HG03108 (cell line): Measurements from ENCODE around the gene DCST2.

Experiments
- ATAC-seq: cut with Tn5 transposase; IDR thresholded peaks from one replicate; pipeline ENCODE4 v1.9.1; 2021; ENCODE audit warnings: moderate library complexity; ENCODE audit not compliant: unreplicated experiment

DCST2 gene

GRCh38 chr1:155012026-155012546, 21.5 kb downstream of the DCST2 start:
- ATAC-seq, result no peak

GRCh38 chr1:155011437-155012025, 22.1 kb downstream of the DCST2 start:
- no peak for ATAC-seq

DNA sequence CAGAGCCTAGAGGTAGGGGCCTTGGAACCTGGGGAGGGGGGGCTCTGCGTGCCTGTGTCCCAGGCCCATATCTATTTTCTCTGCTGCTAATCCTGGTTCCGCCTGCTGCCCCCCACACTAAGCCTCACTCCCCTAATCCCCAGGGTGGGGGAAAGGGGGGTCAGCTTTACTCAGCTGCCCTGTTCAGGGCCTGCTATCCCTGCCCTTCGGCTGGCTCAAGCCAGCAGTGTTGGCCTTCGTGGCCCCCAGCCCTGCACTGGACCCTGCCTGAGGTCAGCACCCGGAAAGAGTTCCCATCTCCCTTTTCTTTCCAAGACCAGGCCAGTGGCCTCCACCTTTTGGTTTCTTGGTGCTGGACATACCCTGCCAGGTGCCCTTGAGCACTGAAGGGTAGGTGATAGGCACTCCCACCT, 22.6 kb downstream of the DCST2 start:
- ATAC-seq, result no peak

- ATAC-seq, result no peak
These were observed 23.2 kb downstream of the DCST2 start for GRCh38 chr1:155010211-155010918.

GRCh38 chr1:155009742-155010141, 23.8 kb downstream of the DCST2 start:
- ATAC-seq, result no peak

GRCh38 chr1:155009221-155009711, 24.3 kb downstream of the DCST2 start:
- no peak for ATAC-seq

GRCh38 chr1:155008015-155008941, 25.3 kb downstream of the DCST2 start:
- no peak for ATAC-seq

DNA sequence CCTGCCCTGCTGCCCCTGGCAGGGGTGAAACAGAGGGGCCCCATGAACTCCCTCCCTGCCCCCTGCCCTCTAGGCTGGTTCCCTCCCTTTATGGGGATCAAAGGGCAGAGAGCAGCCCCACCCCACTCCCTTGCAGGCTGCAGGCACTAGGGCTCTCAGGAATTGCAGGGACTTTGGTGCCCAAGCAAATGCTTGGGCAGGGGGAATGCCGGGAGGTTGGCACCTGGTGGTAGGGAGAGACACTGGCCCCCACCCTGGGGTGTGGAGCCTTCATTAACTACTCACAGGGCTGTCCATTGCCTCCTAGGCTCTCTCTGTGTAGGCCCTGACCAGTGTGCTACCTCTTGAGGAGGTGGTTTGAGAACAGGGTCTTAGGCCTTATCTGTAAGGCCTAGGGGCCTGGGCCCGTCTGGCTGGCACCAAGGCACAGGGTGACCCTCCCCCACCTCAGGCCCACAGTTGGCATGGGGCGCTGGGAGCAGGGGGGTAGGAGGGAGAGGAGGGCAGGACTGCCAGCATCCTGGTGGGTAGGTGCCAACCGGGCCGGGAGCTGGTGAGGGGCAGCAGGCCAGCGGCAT, 26.2 kb downstream of the DCST2 start:
- no peak for ATAC-seq

GRCh38 chr1:155006601-155007101, 26.9 kb downstream of the DCST2 start:
- ATAC-seq, result no peak

DNA sequence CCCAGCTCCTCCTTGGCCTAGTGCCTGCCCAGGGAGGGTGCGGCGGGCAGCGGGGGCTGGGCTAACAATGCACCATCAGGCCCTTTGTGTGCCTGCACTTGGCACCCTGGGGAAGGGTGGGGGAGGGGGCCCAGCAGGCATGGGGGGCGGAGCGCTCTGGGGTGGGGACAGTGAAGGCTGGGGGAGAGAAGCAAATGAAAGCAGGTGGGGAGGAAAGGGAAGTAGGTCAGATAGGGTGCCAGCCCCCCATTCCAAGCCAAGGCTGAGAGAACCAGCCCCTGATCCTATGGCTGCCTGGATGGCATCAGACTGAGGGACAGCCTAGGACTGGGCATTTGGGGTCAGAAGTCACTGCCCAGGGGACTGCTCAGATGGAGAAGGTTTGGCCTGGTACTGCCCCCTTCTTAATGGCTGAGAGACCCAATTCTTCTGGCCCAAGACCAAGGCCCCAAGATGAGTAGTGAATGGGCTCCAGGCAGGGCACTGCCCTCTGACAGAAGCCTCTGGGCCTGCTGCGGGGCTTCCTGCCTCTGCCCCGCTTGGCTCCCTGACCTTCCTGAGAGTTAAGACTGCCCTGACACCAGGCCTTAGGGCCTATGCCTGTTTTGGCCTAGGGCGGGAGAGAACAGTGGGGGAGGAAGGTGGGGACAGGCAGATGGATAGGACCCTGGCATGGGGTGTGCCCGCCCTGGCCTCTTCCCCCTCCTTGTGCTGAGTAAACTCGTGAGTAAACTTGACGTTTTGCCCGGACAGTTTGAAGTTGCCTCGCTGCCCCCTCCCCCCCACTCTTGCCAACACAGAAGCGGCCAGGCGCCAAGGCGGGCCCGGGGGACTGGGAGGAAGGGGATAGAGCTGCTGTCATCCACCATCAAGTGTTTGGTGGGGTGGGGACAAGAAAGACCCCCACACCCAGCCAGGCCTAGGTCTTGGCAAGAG, 28.2 kb downstream of the DCST2 start:
- no peak for ATAC-seq

DNA sequence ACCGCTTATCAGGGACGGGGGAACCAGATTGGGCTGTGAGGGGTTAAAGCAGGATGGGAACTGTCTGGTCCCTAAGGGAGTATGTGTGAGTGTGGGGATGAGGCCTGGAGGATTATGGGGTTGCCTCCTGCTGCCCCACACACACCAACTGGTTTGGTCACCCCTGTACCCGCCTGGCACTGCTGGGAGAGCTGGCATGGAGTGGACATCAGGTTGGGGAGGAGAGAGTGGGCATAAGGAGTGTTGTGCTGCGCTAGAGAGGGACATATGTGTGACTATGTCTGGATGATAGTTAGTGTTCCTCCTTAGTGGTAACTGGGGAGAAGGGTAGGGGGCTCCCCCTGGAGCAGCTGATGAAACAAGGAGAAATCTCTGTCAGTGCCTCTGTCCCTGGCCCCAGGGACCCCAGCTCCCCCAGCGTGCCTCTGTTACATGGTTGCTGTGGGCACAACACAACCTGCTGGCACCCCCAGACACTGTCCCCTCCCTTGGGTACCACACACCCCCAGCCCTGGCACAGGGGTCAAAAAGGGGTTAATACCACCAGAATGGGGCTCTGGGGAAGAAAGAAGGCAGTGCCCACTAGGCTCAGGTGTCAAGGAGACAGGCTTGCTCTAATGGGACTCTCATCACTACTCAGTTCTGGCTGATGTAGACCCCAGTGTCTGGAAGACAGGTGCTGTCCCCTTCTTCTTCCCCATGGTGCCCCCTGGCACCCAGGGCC, 29.1 kb downstream of the DCST2 start:
- no peak for ATAC-seq

- ATAC-seq, result no peak
These were observed 29.7 kb downstream of the DCST2 start for GRCh38 chr1:155003766-155004351.

DNA sequence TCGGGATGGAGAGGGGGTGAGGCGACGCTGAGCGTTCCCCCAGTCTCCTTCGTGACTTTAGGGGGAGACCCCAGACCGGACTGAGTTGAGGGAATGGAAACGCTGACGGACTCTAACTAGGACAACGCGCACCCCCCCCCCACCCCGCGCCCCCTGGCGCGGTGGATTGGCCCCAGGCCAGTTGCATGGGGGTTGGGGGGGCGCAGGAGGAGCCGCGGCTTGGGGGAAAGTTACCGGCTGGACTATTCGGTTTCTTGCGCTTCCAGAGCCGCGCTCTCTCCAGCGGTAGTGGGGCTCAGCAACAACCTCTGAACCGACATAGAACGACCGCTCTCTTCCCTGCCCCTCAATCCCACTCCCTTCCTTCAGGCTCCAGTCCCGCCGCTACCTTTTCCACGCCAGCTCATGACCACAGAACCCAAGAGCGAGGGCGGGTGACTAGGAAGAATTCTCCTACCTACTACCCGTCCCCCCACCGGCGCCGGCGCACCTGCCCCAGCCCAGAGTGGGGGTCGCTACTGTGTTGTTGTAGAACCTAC, 30.3 kb downstream of the DCST2 start:
- no peak for ATAC-seq

GRCh38 chr1:155002464-155003226, 30.9 kb downstream of the DCST2 start, which contains the start of gene ZBTB7B:
Gene ZBTB7B, plus strand, starts transcription at chr1:155002802. Its CDS starts 11,859 bp downstream, at chr1:155014661.
- no peak for ATAC-seq

DNA sequence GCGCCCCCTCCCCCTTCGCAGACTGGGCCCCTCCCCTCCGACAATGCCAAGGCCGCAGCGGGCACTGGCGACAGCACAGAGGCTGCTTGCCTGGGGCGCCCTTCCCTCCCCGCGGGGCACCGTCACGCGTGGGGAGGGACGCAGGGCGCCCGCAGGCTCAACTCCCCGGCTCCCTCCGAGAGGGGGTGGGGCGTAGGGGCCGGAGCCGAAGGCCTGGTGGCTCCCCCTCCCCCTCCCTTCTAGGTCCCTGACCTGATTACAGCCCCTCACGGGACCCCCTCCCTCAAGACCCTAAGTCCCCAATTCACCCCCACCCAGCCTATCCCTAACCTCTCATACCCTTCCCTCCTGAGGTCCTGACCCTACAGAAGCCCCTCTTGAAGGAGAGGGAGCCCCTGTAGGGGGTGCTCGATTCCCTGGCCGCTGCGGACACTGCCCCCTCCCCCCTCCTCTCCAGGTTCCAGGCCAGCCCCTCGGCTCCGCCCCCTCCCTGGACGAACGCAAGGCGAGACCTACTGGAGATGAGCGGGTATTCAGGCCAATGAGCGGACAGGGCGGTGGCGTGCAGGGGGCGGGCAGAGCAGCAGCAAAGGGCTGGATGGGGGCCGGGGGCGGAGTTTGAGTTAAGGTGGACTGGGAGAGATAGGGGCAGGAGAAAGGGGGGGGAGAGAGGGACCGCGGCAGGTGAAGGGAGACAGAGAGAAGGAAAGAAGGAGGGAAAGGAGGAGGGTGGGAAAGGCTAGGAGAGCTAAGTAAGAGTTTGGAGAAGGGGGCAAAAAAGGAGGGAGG, 31.7 kb downstream of the DCST2 start:
- peak; percentile 47 for ATAC-seq

- no peak for ATAC-seq
These were observed 32.2 kb downstream of the DCST2 start for GRCh38 chr1:155001425-155001674.
